Natural killer cell (primary cell): ENCODE results near the gene COL8A1. TPM values are rescaled to one million over a fixed set of nuclear protein-coding genes. Genes with fewer than 3 reads are reported as not detected.

Experiments used
- ATAC-seq, 3 donors: fragments of 150-1000 bp in 2 of 3; fragments of 200-7000 bp in 1 of 3; cut with Tn5 transposase; 1 replicate in 1 of 3; 2 replicates in 2 of 3; pipeline ENCODE4 v1.10.0; 2021; ENCODE audit warnings: mild to moderate bottlenecking in 2 of 3, moderate library complexity in 2 of 3
- DNase-seq, 2 donors: peaks; one replicate each; pipeline versions ENCODE4 v3.0.0 to v3.0.0-alpha.2; 2013 to 2021; ENCODE audit warnings: mixed read lengths in 1 of 2
- H3K27ac ChIP-seq: one replicate; pipeline ENCODE4 v1.5.1; 2013; ENCODE audit warnings: mild to moderate bottlenecking, low read length
- H3K27me3 ChIP-seq: one replicate; pipeline ENCODE4 v1.6.1; 2013; ENCODE audit warnings: low read length; ENCODE audit not compliant: control insufficient read depth, insufficient read depth
- H3K36me3 ChIP-seq: one replicate; pipeline ENCODE4 v1.6.1; 2013; ENCODE audit warnings: low read length; ENCODE audit not compliant: control insufficient read depth, insufficient read depth
- H3K4me1 ChIP-seq: one replicate; pipeline ENCODE4 v1.6.1; 2013; ENCODE audit warnings: low read length; ENCODE audit not compliant: control insufficient read depth, insufficient read depth
- H3K4me3 ChIP-seq: one replicate; pipeline ENCODE4 v1.5.1; 2013; ENCODE audit warnings: low read length
- H3K9me3 ChIP-seq: one replicate; pipeline ENCODE4 v1.6.1; 2013; ENCODE audit warnings: low read length; ENCODE audit not compliant: control insufficient read depth, insufficient read depth
- H3K27ac Mint-ChIP-seq, 2 donors: one replicate each; pipeline ENCODE4 v1.8.0; 2022; ENCODE audit warnings: mild to moderate bottlenecking in 2 of 2, mixed read lengths in 2 of 2, moderate library complexity in 1 of 2
- H3K27me3 Mint-ChIP-seq, 2 donors: one replicate each; pipeline ENCODE4 v1.8.0; 2022; ENCODE audit warnings: low read depth in 2 of 2, mixed read lengths in 2 of 2
- H3K36me3 Mint-ChIP-seq: one replicate; pipeline ENCODE4 v1.8.0; 2022; ENCODE audit warnings: mixed read lengths
- H3K4me1 Mint-ChIP-seq, 2 donors: one replicate each; pipeline ENCODE4 v1.8.0; 2022; ENCODE audit warnings: mixed read lengths in 2 of 2
- H3K4me3 Mint-ChIP-seq: one replicate; pipeline ENCODE4 v1.8.0; 2022; ENCODE audit warnings: mild to moderate bottlenecking, moderate library complexity, mixed read lengths
- H3K9me3 Mint-ChIP-seq, 2 donors: one replicate each; pipeline ENCODE4 v1.8.0; 2022; ENCODE audit warnings: mixed read lengths in 2 of 2
- CTCF ChIP-seq: fragments of 200-600 bp; IDR thresholded peaks from one replicate; pipeline ENCODE4 v1.8.0; 2022; ENCODE audit warnings: antibody characterized with exemption
- WGBS: methylation state at CpG from one replicate; pipeline ENCODE4 v1.1.7; 2013; ENCODE audit warnings: missing lambda C conversion rate; ENCODE audit not compliant: insufficient coverage; 5-methylcytosine and 5-hydroxymethylcytosine counted together
- intact Hi-C: fragments of 100-400 bp; cut with micrococcal nuclease; formaldehyde crosslinking; loops from one replicate; pipeline ENCODE4 v1.14.2; 2022
- total RNA-seq, 4 donors: library from RNA; stranded (reverse); fragments of 120-200 nt in 1 of 4; gene quantifications; one replicate each; pipeline versions ENCODE4 v1.2.3 to v1.2.4, GENCODE V29; 2013 to 2022

The COL8A1 gene
- total RNA-seq, 3 donors from 2014 or later (not counting 1 experiment from before 2014, with no cell fraction given), result 0.12 to 0.23 TPM; not detected in 1

- Histone ChIP-seq H3K27ac (no peak overlapping the region), H3K27me3 (no peaks in the 10 kb centered on the region), H3K4me3 (no peak overlapping the region), H3K36me3 (no peaks in the 10 kb centered on the region), H3K9me3 (no peaks in the 10 kb centered on the region), H3K4me1 (no peaks in the 10 kb centered on the region)
- H3K27ac Mint-ChIP-seq, result no peak overlapping the region
- no peak for ATAC-seq
- H3K9me3 Mint-ChIP-seq, result no peaks in the 10 kb centered on the region
- H3K4me1 Mint-ChIP-seq, result no peaks in the 10 kb centered on the region
- no peaks in the 10 kb centered on the region for H3K36me3 Mint-ChIP-seq
- TF ChIP-seq CTCF, result peak; percentile 25
- WGBS, result 44% methylated on average over 8 of the region's 8 CpGs
- DNase-seq, result peak in 1 of 2 donors; percentile 20
- H3K27me3 Mint-ChIP-seq, result peaks cover 2 to 9% of the 10 kb centered on the region in 2 donors
- intact Hi-C loops, result no loop called here
- H3K4me3 Mint-ChIP-seq, result no peak overlapping the region
Observed at GRCh38 chr3:99686955-99687612, 48.7 kb downstream of the COL8A1 start.

- H3K9me3 Mint-ChIP-seq, result peaks cover 0 to 2% of the 10 kb centered on the region in 2 donors
- H3K27me3 Mint-ChIP-seq, result peaks cover 3 to 9% of the 10 kb centered on the region in 2 donors
- Histone ChIP-seq H3K36me3 (no peaks in the 10 kb centered on the region), H3K27ac (no peak overlapping the region), H3K4me3 (no peak overlapping the region), H3K4me1 (no peaks in the 10 kb centered on the region), H3K9me3 (no peaks in the 10 kb centered on the region), H3K27me3 (no peaks in the 10 kb centered on the region)
- WGBS, result 83% methylated on average over 4 of the region's 4 CpGs
- no peak for TF ChIP-seq CTCF
- intact Hi-C loops, result no loop called here
- H3K4me3 Mint-ChIP-seq, result no peak overlapping the region
- DNase-seq (no peak), ATAC-seq (no peak)
- H3K27ac Mint-ChIP-seq, result no peak overlapping the region
- no peaks in the 10 kb centered on the region for H3K36me3 Mint-ChIP-seq
- no peaks in the 10 kb centered on the region for H3K4me1 Mint-ChIP-seq
Observed at GRCh38 chr3:99690761-99691369, 52.5 kb downstream of the COL8A1 start.

GRCh38 chr3:99693636-99694035 is 55.2 kb downstream of the COL8A1 start:
- Histone ChIP-seq H3K4me1 (no peaks in the 10 kb centered on the region), H3K36me3 (no peaks in the 10 kb centered on the region), H3K27ac (no peak overlapping the region), H3K4me3 (no peak overlapping the region), H3K9me3 (no peaks in the 10 kb centered on the region), H3K27me3 (no peaks in the 10 kb centered on the region)
- ATAC-seq (no peak), DNase-seq (no peak)
- Mint-ChIP-seq H3K4me3 (no peak overlapping the region), H3K27me3 (peaks cover under 1 to 3% of the 10 kb centered on the region in 2 donors), H3K9me3 (peaks cover 2 to 3% of the 10 kb centered on the region in 2 donors), H3K36me3 (no peaks in the 10 kb centered on the region), H3K4me1 (no peaks in the 10 kb centered on the region), H3K27ac (no peak overlapping the region)
- no CpG with 5 or more reads among the region's 2 CpGs for WGBS
- intact Hi-C loops, result no loop called here
- no peak for TF ChIP-seq CTCF
